SK-N-MC (cell line): Measurements from ENCODE around the gene SCLY.
"Not testable (repeated sequence)": the region's sequence is repeated elsewhere in the genome, so short reads cannot be mapped to it uniquely, and the experiment has no call there.

Experiments
- DNase-seq: peaks from one replicate; pipeline ENCODE4 v3.0.0-alpha.2; 2011; ENCODE audit warnings: low read depth, low spot score
- H3K27ac ChIP-seq: fragments of 200-600 bp; sonication (generic); 2 replicates; pipeline ENCODE4 v1.5.1; 2016; ENCODE audit warnings: mixed run types
- H3K36me3 ChIP-seq: fragments of 200-600 bp; sonication (generic); 2 replicates; pipeline ENCODE4 v1.6.1; 2017; ENCODE audit warnings: antibody characterized with exemption, low read length, mixed read lengths; ENCODE audit not compliant: insufficient read depth
- H3K4me3 ChIP-seq: fragments of 200-600 bp; sonication (generic); 2 replicates; pipeline ENCODE4 v1.5.1; 2016
- H3K9ac ChIP-seq: fragments of 200-600 bp; sonication (generic); 2 replicates; pipeline ENCODE4 v1.8.0; 2017; ENCODE audit warnings: mixed run types, mixed read lengths; ENCODE audit not compliant: insufficient read length
- H3K9me3 ChIP-seq: fragments of 200-600 bp; sonication (generic); 2 replicates; pipeline ENCODE4 v1.6.1; 2017; ENCODE audit warnings: low read depth, mild to moderate bottlenecking, antibody characterized with exemption, low read length, moderate library complexity, mixed read lengths
- EZH2 ChIP-seq: fragments of 200-600 bp; sonication (generic); IDR thresholded peaks from one replicate; pipeline ENCODE4 v1.6.1; 2017; ENCODE audit warnings: antibody characterized with exemption
- FOXP2 ChIP-seq: optimal IDR thresholded peaks from 2 replicates; pipeline ENCODE3; 2011; ENCODE audit warnings: mild to moderate bottlenecking, moderate library complexity; ENCODE audit not compliant: insufficient read depth; ENCODE audit errors: extremely low read length, control extremely low read depth
- POLR2AphosphoS5 ChIP-seq: IDR thresholded peaks from 2 replicates; pipeline ENCODE4 v1.6.1; 2012; ENCODE audit warnings: mild to moderate bottlenecking, low read depth, low read length, borderline replicate concordance

SCLY gene

GRCh38 chr2:238032755-238033337 lies 28.0 kb upstream of the SCLY start:
- no peaks in the 10 kb centered on the region for H3K9me3 ChIP-seq
- H3K4me3 ChIP-seq, result no peak overlapping the region
- DNase-seq, result no peak
- H3K27ac ChIP-seq, result no peak overlapping the region
- no peak overlapping the region for H3K9ac ChIP-seq
- TF ChIP-seq FOXP2 (no peak), EZH2 (no peak), POLR2AphosphoS5 (no peak)
- H3K36me3 ChIP-seq, result peaks cover 36% of the 10 kb centered on the region

GRCh38 chr2:238033991-238034390 lies 26.8 kb upstream of the SCLY start:
- not testable (repeated sequence) for H3K4me3 ChIP-seq, H3K9ac ChIP-seq, H3K9me3 ChIP-seq, H3K27ac ChIP-seq, DNase-seq
- H3K36me3 ChIP-seq, result peaks cover 41% of the 10 kb centered on the region

- Histone ChIP-seq H3K4me3 (no peak overlapping the region), H3K36me3 (peaks cover 20% of the 10 kb centered on the region), H3K27ac (no peak overlapping the region), H3K9me3 (no peaks in the 10 kb centered on the region), H3K9ac (no peak overlapping the region)
- TF ChIP-seq POLR2AphosphoS5, result no peak
- no peak for TF ChIP-seq EZH2
- no peak for DNase-seq
Measured at GRCh38 chr2:238038203-238038602, 22.6 kb upstream of the SCLY start.

- DNase-seq, result no peak
- H3K36me3 ChIP-seq, result peaks cover 12% of the 10 kb centered on the region; the same call in 1 of the 2 replicates
- no peak overlapping the region for H3K9ac ChIP-seq
- H3K9me3 ChIP-seq, result no peaks in the 10 kb centered on the region
- H3K4me3 ChIP-seq, result no peak overlapping the region
- H3K27ac ChIP-seq, result no peak overlapping the region
- TF ChIP-seq POLR2AphosphoS5, result no peak
- no peak for TF ChIP-seq EZH2
- no peak for TF ChIP-seq FOXP2
Measured at GRCh38 chr2:238039151-238039550, 21.6 kb upstream of the SCLY start.

- TF ChIP-seq EZH2 (no peak), FOXP2 (no peak), POLR2AphosphoS5 (no peak)
Measured at GRCh38 chr2:238039985-238040384, 20.8 kb upstream of the SCLY start.

GRCh38 chr2:238040918-238041317 lies 19.9 kb upstream of the SCLY start:
- peaks cover 12% of the 10 kb centered on the region; the same call in 1 of the 2 replicates for H3K36me3 ChIP-seq
- TF ChIP-seq POLR2AphosphoS5 (no peak), EZH2 (no peak), FOXP2 (no peak)
- H3K9ac ChIP-seq, result no peak overlapping the region
- H3K4me3 ChIP-seq, result no peak overlapping the region
- DNase-seq, result no peak
- H3K27ac ChIP-seq, result no peak overlapping the region
- H3K9me3 ChIP-seq, result no peaks in the 10 kb centered on the region

More at GRCh38 chr2:238039985-238040384, 20.8 kb upstream of the SCLY start:
- Histone ChIP-seq H3K36me3 (peaks cover 12% of the 10 kb centered on the region; the same call in 1 of the 2 replicates), H3K4me3 (no peak overlapping the region), H3K27ac (no peak overlapping the region), H3K9me3 (no peaks in the 10 kb centered on the region), H3K9ac (no peak overlapping the region)
- no peak for DNase-seq

- Histone ChIP-seq H3K9me3 (no peaks in the 10 kb centered on the region), H3K9ac (no peak overlapping the region), H3K36me3 (peaks cover 12% of the 10 kb centered on the region; the same call in 1 of the 2 replicates), H3K27ac (no peak overlapping the region), H3K4me3 (no peak overlapping the region)
- no peak for DNase-seq
- no peak for TF ChIP-seq POLR2AphosphoS5
- no peak for TF ChIP-seq FOXP2
- TF ChIP-seq EZH2, result no peak
Measured at GRCh38 chr2:238042090-238042489, 18.7 kb upstream of the SCLY start.

GRCh38 chr2:238042849-238043584 lies 17.8 kb upstream of the SCLY start:
- TF ChIP-seq EZH2, result no peak
- TF ChIP-seq POLR2AphosphoS5, result no peak
- TF ChIP-seq FOXP2, result no peak
- Histone ChIP-seq H3K9ac (no peak overlapping the region), H3K9me3 (no peaks in the 10 kb centered on the region), H3K36me3 (peaks cover 7% of the 10 kb centered on the region; the same call in 1 of the 2 replicates), H3K27ac (no peak overlapping the region), H3K4me3 (no peak overlapping the region)
- no peak for DNase-seq

- TF ChIP-seq POLR2AphosphoS5 (no peak), FOXP2 (no peak), EZH2 (no peak)
- Histone ChIP-seq H3K4me3 (no peak overlapping the region), H3K9ac (no peak overlapping the region), H3K9me3 (no peaks in the 10 kb centered on the region), H3K27ac (no peak overlapping the region), H3K36me3 (peaks cover 3% of the 10 kb centered on the region; the same call in 1 of the 2 replicates)
- no peak for DNase-seq
Measured at GRCh38 chr2:238043851-238044250, 16.9 kb upstream of the SCLY start.
